ENCODE measurements around the gene OR6S1.

GRCh38 chr14:20642182-20642581 is 691 bp upstream of the OR6S1 start:
- TF ChIP-seq CTCF (IDR thresholded peaks at IDR 0.05; ENCODE audit: low read length) = no peak
- TF ChIP-seq EZH2phosphoT487 (IDR thresholded peaks at IDR 0.05; ENCODE audit: low read length) = no peak

Measured in MM.1S (cell line).